ENCODE results near the gene HMG20B. TPM values are rescaled to one million over a fixed set of nuclear protein-coding genes. Genes with fewer than 3 reads are reported as not detected.

Gene HMG20B
- total and polyA plus RNA-seq, 2 of the 8 experiments (the other 6 are each of a cell fraction or from before 2014, with no cell fraction given) = 42.9 to 74.2 TPM

DNA sequence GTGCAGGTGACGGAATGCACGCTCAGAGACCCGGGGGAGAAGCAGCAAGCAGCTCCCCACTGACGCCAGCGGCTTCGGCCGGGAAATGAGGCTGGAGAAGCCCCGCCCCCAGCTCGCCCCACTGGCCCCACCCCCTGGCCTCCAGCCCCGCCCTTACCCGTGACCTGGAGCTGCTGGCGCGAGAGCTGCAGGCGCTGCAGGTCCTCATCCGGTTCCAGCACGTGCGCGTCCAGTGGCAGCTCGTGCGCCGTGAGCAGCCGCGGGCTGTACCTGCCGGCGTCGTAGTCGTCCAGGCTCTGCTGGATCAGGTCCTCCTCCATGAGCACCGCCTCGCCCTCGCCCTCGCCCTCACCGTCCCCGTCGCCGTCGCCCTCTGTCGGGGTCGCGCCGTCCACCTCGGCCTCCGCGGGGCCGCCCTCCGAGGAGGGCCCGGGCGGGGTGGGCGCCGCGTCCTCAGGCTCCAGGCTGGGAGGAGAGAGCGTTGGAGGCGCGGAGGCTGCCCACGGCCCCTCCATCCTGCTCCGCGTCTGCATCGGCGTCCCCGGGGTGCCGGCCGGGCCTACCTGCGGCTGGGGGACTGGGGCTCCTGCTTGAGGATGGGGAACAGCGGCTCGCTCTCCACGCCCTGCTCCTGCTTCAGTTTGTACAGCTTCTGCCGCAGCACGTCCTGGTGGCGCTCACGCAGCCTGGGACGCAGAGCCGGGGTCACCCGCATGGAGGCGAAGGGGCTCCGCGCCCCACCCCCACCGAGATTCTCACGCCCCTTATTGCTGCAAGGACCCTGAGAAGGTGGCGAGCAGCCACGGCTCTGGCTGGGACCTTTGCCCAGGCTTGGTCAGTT is 40.4 kb downstream of the HMG20B start:
- Histone ChIP-seq H2BK5ac (ENCODE audit: low read depth, low read length) (peak overlapping the region; percentile 63; the same call in 1 of the 2 replicates), H3K56ac (replicated peaks; ENCODE audit: insufficient read length, low read depth, low read length) (no peak overlapping the region), H3K4me2 (ENCODE audit: insufficient read depth in 1 of 2, low read depth in 2 of 2, low read length in 2 of 2) (no peak overlapping the region), H2BK15ac (ENCODE audit: low read length) (no peak overlapping the region), H3K14ac (ENCODE audit: insufficient read length) (no peak overlapping the region), H2BK12ac (ENCODE audit: low read depth, low read length) (no peak overlapping the region), H3K79me2 (ENCODE audit: control insufficient read depth in 1 of 2, insufficient read depth in 2 of 2, low read length in 2 of 2) (no peaks in the 10 kb centered on the region), H3K4me3 (ENCODE audit: extremely low read depth in 1 of 4, insufficient read depth in 2 of 4, low read depth in 3 of 4, low read length in 4 of 4) (no peak overlapping the region), H3K36me3 (ENCODE audit: control insufficient read depth in 2 of 4, insufficient read depth in 4 of 4, low read length in 3 of 4) (peaks cover 0 to 21% (median 3%) of the 10 kb centered on the region in 4 experiments; a peak in 2 of 8 replicates), H3K4ac (replicated peaks; ENCODE audit: insufficient read length, low read depth, low read length) (no peak overlapping the region), H2BK120ac (replicated peaks; ENCODE audit: low read depth, low read length) (no peak overlapping the region), H2AFZ (ENCODE audit: low read length) (no peak overlapping the region), H3K23ac (ENCODE audit: insufficient read length) (no peak overlapping the region), H4K91ac (replicated peaks; ENCODE audit: insufficient read length, low read length) (no peak overlapping the region), H3K27ac (ENCODE audit: low read depth, low read length) (no peak overlapping the region), H4K8ac (ENCODE audit: extremely low read depth, insufficient read depth, low read length) (peak overlapping the region; percentile 68; the same call in 1 of the 2 replicates), H3K27me3 (replicated peaks in 1 of 4; ENCODE audit: control insufficient read depth in 3 of 4, extremely low read depth in 1 of 4, insufficient read depth in 3 of 4, low read length in 3 of 4) (no peaks in the 10 kb centered on the region), H2AK5ac (ENCODE audit: low read depth, low read length) (no peak overlapping the region), H3K9me3 (ENCODE audit: insufficient read depth in 2 of 2, low read depth in 1 of 2, low read length in 1 of 2) (no peaks in the 10 kb centered on the region), H3K9ac (replicated peaks in 1 of 4; ENCODE audit: extremely low read depth in 1 of 4, low read depth in 3 of 4, low read length in 3 of 4) (no peak overlapping the region), H4K20me1 (replicated peaks in 1 of 2; ENCODE audit: control insufficient read depth in 1 of 2, insufficient read depth in 2 of 2, low read length in 2 of 2) (peaks cover 2 to 16% of the 10 kb centered on the region in 2 experiments), H3K18ac (ENCODE audit: extremely low read depth, low read length) (no peak overlapping the region), H2BK20ac (ENCODE audit: low read length) (no peak overlapping the region), H4K5ac (ENCODE audit: insufficient read length, low read depth, low read length) (no peak overlapping the region), H3K4me1 (replicated peaks in 1 of 4; ENCODE audit: control insufficient read depth in 3 of 4, insufficient read depth in 4 of 4, low read length in 3 of 4) (peaks cover 0 to under 1% (median 0%) of the 10 kb centered on the region in 4 experiments; a peak in 2 of 7 replicates), H3K23me2 (ENCODE audit: low read depth, low read length) (no peaks in the 10 kb centered on the region), H3K79me1 (ENCODE audit: low read depth, low read length) (no peaks in the 10 kb centered on the region; the same call in 1 of the 2 replicates)
- DNase-seq (ENCODE audit: low read depth in 1 of 2, low spot score in 2 of 2) = peak; percentile 34 to 77
- CTCF ChIA-PET (ENCODE audit: partially characterized antibody) = interaction anchor here (0.8 to 1.4 kb wide), 9 partner anchors 9 to 48 kb away, joined by 3 to 4 read pairs (median 3); no protein-coding TSS in a partner anchor
- 76% methylated on average over 39 of the region's 79 CpGs; no CpG with 5 or more reads in 1 of the 2 experiments for WGBS, 2 experiments (ENCODE audit: extremely low coverage in 1 of 2, insufficient coverage in 1 of 2, insufficient read length in 1 of 2, insufficient replicate concordance in 2 of 2, low coverage in 1 of 2, low lambda C conversion rate in 2 of 2, missing lambda C conversion rate in 1 of 2)
- POLR2A ChIA-PET (ENCODE audit: partially characterized antibody) = interaction anchor here (0.7 to 1.7 kb wide), 5 partner anchors 12 to 96 kb away, joined by 3 to 5 read pairs (median 3); no protein-coding TSS in a partner anchor
- FAIRE-seq = no peak
- TF ChIP-seq KDM5A (IDR thresholded peaks at IDR 0.05; ENCODE audit: low read length) (no peak), CTCF (IDR thresholded peaks at IDR 0.05; ENCODE audit: control extremely low read depth in 1 of 3, insufficient read depth in 1 of 3, low read depth in 1 of 3, low read length in 3 of 3) (peak in 1 of 3 experiments; percentile 6; a peak in 1 of 4 replicates), SIRT6 (IDR thresholded peaks at IDR 0.05; ENCODE audit: low read length) (no peak), ASH2L (IDR thresholded peaks at IDR 0.05; ENCODE audit: low read length) (no peak), SAP30 (IDR thresholded peaks at IDR 0.05; ENCODE audit: insufficient read depth, insufficient replicate concordance, low read length) (no peak), EGR1 (IDR thresholded peaks at IDR 0.05; ENCODE audit: borderline replicate concordance, low read depth, low read length) (no peak), NRF1 (IDR thresholded peaks at IDR 0.05; ENCODE audit: low read depth, low read length) (no peak), MAX (IDR thresholded peaks at IDR 0.05) (peak; percentile 92)
